Spleen (tissue), 11 donors: ENCODE measurements around the gene DIP2A. TPM values are rescaled to one million over a fixed set of nuclear protein-coding genes. Genes with fewer than 3 reads are reported as not detected.
"Not testable (repeated sequence)": the region's sequence is repeated elsewhere in the genome, so short reads cannot be mapped to it uniquely, and the experiment has no call there.

Experiments
- DNase-seq: peaks from one replicate; pipeline ENCODE4 v3.0.0-alpha.2; 2020
- H3K27ac ChIP-seq, 8 donors: fragments of 200-600 bp; sonication (generic) in 7 of 8; 1 replicate in 4 of 8; 2 replicates in 4 of 8; pipeline versions ENCODE4 v1.5.0 to v1.8.0; 2016 to 2021; ENCODE audit warnings: inconsistent platforms in 4 of 8, mild to moderate bottlenecking in 4 of 8, moderate library complexity in 1 of 8
- H3K27me3 ChIP-seq, 7 donors: fragments of 200-600 bp; sonication (generic) in 6 of 7; replicated peaks in 1 of 7; 1 replicate in 4 of 7; 2 replicates in 3 of 7; pipeline versions ENCODE4 v1.5.0 to v1.8.0; 2016 to 2021; ENCODE audit warnings: inconsistent platforms in 3 of 7, mild to moderate bottlenecking in 1 of 7
- H3K36me3 ChIP-seq, 6 donors: fragments of 200-600 bp; sonication (generic) in 5 of 6; 1 replicate in 4 of 6; 2 replicates in 2 of 6; pipeline versions ENCODE4 v1.5.0 to v1.8.0; 2016 to 2021; ENCODE audit warnings: inconsistent platforms in 2 of 6
- H3K4me1 ChIP-seq, 6 donors: fragments of 200-600 bp; sonication (generic) in 5 of 6; 1 replicate in 3 of 6; 2 replicates in 3 of 6; pipeline versions ENCODE4 v1.5.0 to v1.8.0; 2016 to 2021; ENCODE audit warnings: inconsistent platforms in 3 of 6
- H3K4me3 ChIP-seq, 8 donors: fragments of 200-600 bp; sonication (generic) in 7 of 8; 1 replicate in 4 of 8; 2 replicates in 4 of 8; pipeline versions ENCODE4 v1.5.0 to v1.8.0; 2016 to 2021; ENCODE audit warnings: inconsistent platforms in 4 of 8, mild to moderate bottlenecking in 4 of 8, moderate library complexity in 2 of 8
- H3K9me3 ChIP-seq, 8 donors: fragments of 200-600 bp; sonication (generic) in 7 of 8; 1 replicate in 4 of 8; 2 replicates in 4 of 8; pipeline versions ENCODE4 v1.5.0 to v1.8.0; 2016 to 2021; ENCODE audit warnings: inconsistent platforms in 4 of 8
- CTCF ChIP-seq, 11 experiments: fragments of 200-600 bp in 7 of 11; fragments of 450-650 bp in 4 of 11; sonication (generic) in 4 of 11; IDR thresholded peaks in 8 of 11; conservative IDR thresholded peaks in 3 of 11; 1 replicate in 7 of 11; 2 replicates in 4 of 11; pipeline versions ENCODE4 v1.4.0 to v1.8.0; 2016 to 2021; ENCODE audit warnings: antibody characterized with exemption in 11 of 11, inconsistent platforms in 4 of 11, mild to moderate bottlenecking in 1 of 11
- POLR2A ChIP-seq, 3 donors: fragments of 450-650 bp; IDR thresholded peaks; one replicate each; pipeline ENCODE4 v1.5.1; 2017; ENCODE audit warnings: antibody characterized with exemption in 3 of 3, mild to moderate bottlenecking in 1 of 3
- POLR2AphosphoS5 ChIP-seq, 3 donors: sonication (generic); formaldehyde crosslinking; IDR thresholded peaks; one replicate each; pipeline ENCODE4 v1.5.1; 2017; ENCODE audit warnings: antibody characterized with exemption in 3 of 3
- WGBS, 5 donors: extraction: QIAGEN DNeasy Blood & Tissue Kit in 3 of 5; methylation state at CpG; one replicate each; pipeline versions ENCODE4 v1.1.5 to v1.1.7; 2013 to 2018; 5-methylcytosine and 5-hydroxymethylcytosine counted together
- intact Hi-C: fragments of 100-400 bp; cut with DNase I; formaldehyde crosslinking; loops from one replicate; pipeline ENCODE4 v1.15.0; 2023; ENCODE audit warnings: low total_unique reads
- polyA plus RNA-seq, 3 donors: library from polyadenylated mRNA; stranded (reverse); fragments of 200-250 nt; gene quantifications; one replicate each; pipeline ENCODE4 v1.2.1, GENCODE V29; 2013
- total RNA-seq, 7 donors: library from RNA; depleted of rRNA in 3 of 7; stranded (reverse); fragments of >200 nt in 3 of 7; fragmentation: NEBNext Ultra II Directional in 4 of 7; extraction: Animal tissue kit (Norgen Biotek cat#: 25700) in 4 of 7; gene quantifications; one replicate each; pipeline versions ENCODE4 v1.1.0 to v1.2.1, GENCODE V29; 2016 to 2021
- donor health status: healthy with polysubstance abuse.
- donor health status: DM: no; HTN: no; CAD: no; lungs with moderate emphysema.
- donor health status: DM: no; HTN: no; CAD: no.
- donor health status: Bipolar disorder and iron deficiency.
- donor health status: healthy.
- donor health status: DM: no; HTN: no; CAD: no.
- donor health status: DM: yes; HTN: yes; CAD: no.

DIP2A gene
- total and polyA plus RNA-seq, 10 donors, result 14.7 to 96.7 (median 64.1) TPM

DNA sequence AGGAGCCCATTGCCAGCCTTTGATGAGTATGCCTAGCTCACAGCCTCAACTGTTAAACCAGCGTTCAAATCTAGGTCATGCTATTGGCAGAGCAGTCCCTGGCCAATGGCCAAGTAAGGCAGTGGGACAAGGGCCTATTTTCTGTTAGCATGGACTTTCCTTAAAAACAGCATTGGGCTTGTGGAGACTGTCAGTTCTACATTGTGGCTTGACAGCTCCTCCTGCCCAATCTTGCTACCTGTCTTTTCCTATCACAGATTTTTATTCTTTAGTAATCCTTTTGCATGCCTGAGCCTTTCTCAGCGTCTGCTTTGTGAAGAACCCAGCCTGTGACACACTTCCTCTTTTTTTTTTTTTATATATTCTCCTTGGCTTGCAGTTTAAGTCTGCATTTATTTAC lies 56.4 kb downstream of the DIP2A start:
- Histone ChIP-seq H3K27me3 (no peaks in the 10 kb centered on the region), H3K27ac (peak overlapping the region in 6 of 8 donors; percentile 7 to 49 (median 36)), H3K4me1 (peaks cover 7 to 17% (median 15%) of the 10 kb centered on the region in 6 donors), H3K4me3 (no peak overlapping the region), H3K36me3 (peaks cover 0 to 70% (median 39%) of the 10 kb centered on the region in 6 donors), H3K9me3 (no peaks in the 10 kb centered on the region)
- intact Hi-C loops, result no loop called here
- TF ChIP-seq POLR2A (IDR thresholded peaks at IDR 0.05), result no peak
- no peak for TF ChIP-seq CTCF (IDR thresholded peaks at IDR 0.05 in 8 of 11, conservative IDR thresholded peaks at IDR 0.05 in 3 of 11)
- TF ChIP-seq POLR2AphosphoS5 (IDR thresholded peaks at IDR 0.05), result no peak
- no peak for DNase-seq
- WGBS, 5 donors, result 16 to 30% (median 24%) methylated on average over 2 of the region's 2 CpGs

DNA sequence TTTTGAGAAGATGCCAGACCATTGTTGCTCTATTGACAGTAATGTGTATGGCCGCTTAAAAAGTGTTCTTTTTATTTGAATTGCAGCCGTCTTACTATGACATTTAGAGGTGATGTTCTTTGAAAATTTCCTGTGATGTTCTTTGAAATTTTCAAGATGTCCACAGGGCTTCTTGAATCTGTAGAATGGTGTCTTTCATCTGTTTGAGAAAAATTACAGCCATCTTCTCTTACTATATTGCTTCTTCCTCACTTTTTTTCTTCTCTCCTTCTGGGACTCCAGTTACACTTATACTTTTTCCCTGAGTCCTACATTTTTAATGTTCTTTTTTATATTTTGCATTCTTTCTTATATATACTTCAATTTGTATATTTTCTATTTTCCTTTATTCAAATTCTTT lies 57.4 kb downstream of the DIP2A start:
- no peaks in the 10 kb centered on the region for H3K27me3 ChIP-seq
- H3K4me1 ChIP-seq, result peaks cover 7 to 17% (median 15%) of the 10 kb centered on the region in 6 donors
- 91 to 97% (median 95%) methylated on average over 2 of the region's 2 CpGs for WGBS, 5 donors
- intact Hi-C loops, result no loop called here
- H3K4me3 ChIP-seq, result no peak overlapping the region
- H3K36me3 ChIP-seq, result peaks cover 0 to 67% (median 30%) of the 10 kb centered on the region in 6 donors
- peak overlapping the region in 3 of 8 donors; percentile 37 to 49 (median 44) for H3K27ac ChIP-seq
- no peak for TF ChIP-seq POLR2A (IDR thresholded peaks at IDR 0.05)
- TF ChIP-seq POLR2AphosphoS5 (IDR thresholded peaks at IDR 0.05), result no peak
- TF ChIP-seq CTCF (IDR thresholded peaks at IDR 0.05 in 8 of 11, conservative IDR thresholded peaks at IDR 0.05 in 3 of 11), result no peak
- no peaks in the 10 kb centered on the region for H3K9me3 ChIP-seq
- no peak for DNase-seq

DNA sequence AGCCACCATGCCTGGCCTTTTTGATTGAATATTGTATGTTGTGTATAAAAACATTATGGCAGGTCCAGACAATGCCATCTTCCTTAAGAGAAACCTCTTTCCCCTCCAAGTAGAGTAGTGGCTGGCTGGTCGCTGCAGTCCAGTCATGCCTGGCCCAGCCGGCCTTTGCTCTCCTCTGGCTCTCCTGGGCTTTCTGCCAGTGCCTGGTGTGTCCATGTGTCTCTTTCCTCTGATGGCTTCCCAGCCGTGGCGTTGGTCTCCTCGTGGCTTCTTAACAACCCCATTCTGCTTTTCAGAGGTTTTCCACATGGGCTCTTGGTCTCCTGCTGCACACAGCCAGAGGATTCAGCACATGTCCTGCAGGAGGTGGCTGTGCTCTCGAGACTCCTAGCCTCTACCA lies 58.7 kb downstream of the DIP2A start:
- Histone ChIP-seq H3K4me3 (no peak overlapping the region), H3K4me1 (peaks cover 7 to 17% (median 15%) of the 10 kb centered on the region in 6 donors), H3K27ac (no peak overlapping the region), H3K9me3 (no peaks in the 10 kb centered on the region), H3K36me3 (peaks cover 0 to 67% (median 19%) of the 10 kb centered on the region in 6 donors), H3K27me3 (no peaks in the 10 kb centered on the region)
- no peak for TF ChIP-seq POLR2A (IDR thresholded peaks at IDR 0.05)
- TF ChIP-seq CTCF (IDR thresholded peaks at IDR 0.05 in 8 of 11, conservative IDR thresholded peaks at IDR 0.05 in 3 of 11), result no peak
- TF ChIP-seq POLR2AphosphoS5 (IDR thresholded peaks at IDR 0.05), result no peak
- intact Hi-C loops, result no loop called here
- DNase-seq, result no peak
- 73 to 85% (median 80%) methylated on average over 5 to 6 of the region's 6 CpGs for WGBS, 5 donors

DNA sequence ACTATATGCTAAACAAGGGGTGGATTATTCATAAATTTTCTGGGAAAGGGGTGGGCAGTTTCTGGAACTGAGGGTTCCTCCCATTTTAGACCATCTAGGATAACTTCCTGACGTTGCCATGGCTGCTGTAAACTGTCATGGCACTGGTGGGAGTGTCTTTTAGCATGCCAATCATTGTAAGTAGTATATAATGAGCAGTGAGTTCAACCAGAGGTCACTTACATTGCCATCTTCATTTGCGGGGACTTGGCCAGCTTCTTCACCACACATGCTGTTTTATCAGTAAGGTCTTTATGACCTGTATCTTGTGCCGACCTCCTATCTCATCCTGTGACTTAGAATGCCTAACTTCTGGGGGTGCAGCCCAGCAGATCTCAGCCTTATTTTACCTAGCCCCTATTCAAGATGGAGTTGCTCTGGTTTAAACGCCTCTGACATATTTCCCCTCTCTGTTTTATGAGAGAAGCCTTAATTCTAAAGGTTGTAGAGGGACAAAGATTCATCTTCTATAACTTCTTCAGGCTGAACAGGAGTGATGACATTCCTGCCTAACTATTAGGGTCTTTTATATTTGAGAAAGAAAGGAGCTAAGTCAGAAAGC lies 60.4 kb downstream of the DIP2A start:
- intact Hi-C loops, result no loop called here
- Histone ChIP-seq H3K4me3 (no peak overlapping the region), H3K27ac (no peak overlapping the region), H3K4me1 (peaks cover 7 to 17% (median 15%) of the 10 kb centered on the region in 6 donors), H3K36me3 (peaks cover 0 to 63% (median 14%) of the 10 kb centered on the region in 6 donors), H3K27me3 (no peaks in the 10 kb centered on the region), H3K9me3 (no peaks in the 10 kb centered on the region)
- WGBS, 5 donors, result 84 to 90% (median 86%) methylated on average over 4 of the region's 4 CpGs
- no peak for DNase-seq
- TF ChIP-seq POLR2AphosphoS5 (IDR thresholded peaks at IDR 0.05) (no peak), CTCF (IDR thresholded peaks at IDR 0.05 in 8 of 11, conservative IDR thresholded peaks at IDR 0.05 in 3 of 11) (no peak), POLR2A (IDR thresholded peaks at IDR 0.05) (no peak)

- intact Hi-C loops, result not testable (repeated sequence)
These were observed 68.7 kb downstream of the DIP2A start for GRCh38 chr21:46527393-46527792.

More at GRCh38 chr21:46527393-46527792, 68.7 kb downstream of the DIP2A start:
- WGBS, 5 donors, result 79 to 90% (median 88%) methylated on average over 8 of the region's 8 CpGs
- H3K4me3 ChIP-seq, H3K9me3 ChIP-seq, H3K27me3 ChIP-seq, DNase-seq, H3K27ac ChIP-seq: not testable (repeated sequence)
- Histone ChIP-seq H3K36me3 (peaks cover 0 to 66% (median 22%) of the 10 kb centered on the region in 6 donors), H3K4me1 (peaks cover 0 to 14% (median 4%) of the 10 kb centered on the region in 6 donors)
